AG10803 (cell line): ENCODE data around the gene DLG4.
A peak's percentile ranks its signal among the peaks of the same experiment; 100 is the strongest.

Source experiments
- DNase-seq: peaks from one replicate; pipeline ENCODE4 v3.0.0; 2010; ENCODE audit warnings: low read depth
- H3K4me3 ChIP-seq: 2 replicates; pipeline ENCODE4 v1.5.1; 2011; ENCODE audit warnings: mild to moderate bottlenecking, low read length, control low read depth
- TF ChIP-seq, protein P1 (sequence below): conservative IDR thresholded peaks from 2 replicates; pipeline ENCODE4 v1.5.1; 2011; ENCODE audit warnings: mild to moderate bottlenecking, low read length, control low read depth, inconsistent platforms

The DLG4 gene

DNA sequence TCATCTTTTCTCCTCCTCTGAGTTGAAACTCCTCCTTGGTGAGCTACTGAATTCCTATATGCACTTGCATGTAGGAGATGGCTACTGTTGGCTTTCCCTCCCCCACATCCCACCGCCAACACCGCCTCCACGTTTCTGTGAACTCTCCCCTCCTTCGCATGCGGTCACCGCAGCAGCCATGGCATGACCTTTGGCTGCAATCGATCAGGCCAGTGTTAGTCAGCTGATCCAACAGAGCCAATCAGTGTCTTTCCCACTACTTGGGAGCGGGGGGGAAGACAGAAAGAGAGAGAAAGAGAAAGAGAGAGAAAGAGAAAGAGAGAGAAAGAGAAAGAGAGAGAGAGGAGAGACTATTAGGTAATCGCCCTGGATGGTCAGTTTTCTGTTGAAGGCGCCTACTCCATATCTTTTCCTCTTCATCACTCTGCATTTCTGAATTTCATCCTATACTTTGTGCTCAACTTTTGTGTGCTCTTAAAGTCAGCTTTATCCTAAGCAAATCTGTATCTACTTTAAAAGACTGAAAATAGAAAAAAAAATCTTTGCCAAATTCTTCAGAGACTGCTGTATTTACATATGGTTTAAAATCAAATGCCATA lies 63.2 kb downstream of the DLG4 start:
- DNase-seq, result no peak
- TF ChIP-seq, protein P1, sequence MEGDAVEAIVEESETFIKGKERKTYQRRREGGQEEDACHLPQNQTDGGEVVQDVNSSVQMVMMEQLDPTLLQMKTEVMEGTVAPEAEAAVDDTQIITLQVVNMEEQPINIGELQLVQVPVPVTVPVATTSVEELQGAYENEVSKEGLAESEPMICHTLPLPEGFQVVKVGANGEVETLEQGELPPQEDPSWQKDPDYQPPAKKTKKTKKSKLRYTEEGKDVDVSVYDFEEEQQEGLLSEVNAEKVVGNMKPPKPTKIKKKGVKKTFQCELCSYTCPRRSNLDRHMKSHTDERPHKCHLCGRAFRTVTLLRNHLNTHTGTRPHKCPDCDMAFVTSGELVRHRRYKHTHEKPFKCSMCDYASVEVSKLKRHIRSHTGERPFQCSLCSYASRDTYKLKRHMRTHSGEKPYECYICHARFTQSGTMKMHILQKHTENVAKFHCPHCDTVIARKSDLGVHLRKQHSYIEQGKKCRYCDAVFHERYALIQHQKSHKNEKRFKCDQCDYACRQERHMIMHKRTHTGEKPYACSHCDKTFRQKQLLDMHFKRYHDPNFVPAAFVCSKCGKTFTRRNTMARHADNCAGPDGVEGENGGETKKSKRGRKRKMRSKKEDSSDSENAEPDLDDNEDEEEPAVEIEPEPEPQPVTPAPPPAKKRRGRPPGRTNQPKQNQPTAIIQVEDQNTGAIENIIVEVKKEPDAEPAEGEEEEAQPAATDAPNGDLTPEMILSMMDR, result no peak
- H3K4me3 ChIP-seq, result no peak overlapping the region

DNA sequence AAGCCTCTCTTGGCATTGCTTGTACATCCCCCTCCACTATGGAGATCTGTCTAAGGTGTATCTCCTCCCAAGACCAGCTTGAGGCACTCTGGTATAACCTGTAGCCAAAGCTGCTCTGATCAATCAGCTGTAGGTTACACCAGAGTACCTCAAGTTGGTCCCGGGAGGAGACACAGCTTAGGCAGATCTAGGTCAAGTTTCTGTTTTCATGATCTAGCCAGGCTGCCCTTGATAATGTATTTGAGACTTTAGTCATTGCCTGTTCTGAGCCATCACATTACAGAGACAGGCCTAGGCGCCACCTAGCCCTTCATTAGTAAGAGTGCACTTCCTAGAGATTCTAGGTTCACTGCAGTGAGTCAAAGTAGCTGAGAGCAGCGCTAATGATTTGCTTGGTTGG lies 71.9 kb downstream of the DLG4 start:
- no peak for DNase-seq

DNA sequence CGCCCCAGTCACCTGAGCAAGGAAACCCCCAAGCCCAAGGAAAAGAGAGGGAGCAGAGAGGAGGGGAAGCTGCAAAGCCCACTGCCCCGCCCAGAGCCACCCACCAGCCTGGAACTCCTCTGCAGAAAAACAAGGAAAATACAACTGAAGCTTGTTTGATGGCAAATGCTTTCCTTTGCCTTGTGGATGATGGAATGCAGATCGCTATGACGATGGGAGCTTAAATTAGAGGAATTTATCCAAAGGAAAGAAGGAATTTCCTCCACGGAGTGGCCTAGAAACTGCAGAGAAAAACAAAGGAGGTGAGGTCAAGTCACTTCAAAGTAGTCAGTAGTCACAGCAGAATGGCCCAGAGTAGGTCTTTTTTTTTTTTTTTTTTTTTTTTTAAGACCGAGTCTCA lies 73.5 kb downstream of the DLG4 start:
- TF ChIP-seq, protein P1, result no peak
- DNase-seq, result peak; percentile 22
- H3K4me3 ChIP-seq, result no peak overlapping the region

More for the DNA sequence above, 71.9 kb downstream of the DLG4 start:
- TF ChIP-seq, protein P1, result no peak
- no peak overlapping the region for H3K4me3 ChIP-seq

DNA sequence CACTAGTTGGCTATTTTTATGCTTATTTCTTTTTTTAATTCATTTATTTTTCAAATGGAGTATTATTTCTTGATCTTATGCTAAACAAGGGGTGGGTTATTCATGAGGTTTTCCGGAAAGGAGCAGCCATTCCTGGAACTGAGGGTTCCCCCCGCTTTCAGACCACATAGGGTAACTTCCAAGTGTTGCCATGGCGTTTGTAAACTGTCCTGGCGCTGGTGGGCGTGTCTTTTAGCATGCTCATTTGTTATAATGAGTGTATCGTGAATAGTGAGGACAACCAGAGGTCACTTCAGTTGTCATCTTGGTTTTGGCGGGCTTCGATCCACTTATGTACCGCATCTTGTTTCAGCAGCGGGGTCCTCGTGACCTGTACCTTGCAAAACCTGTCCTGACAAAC lies 75.4 kb downstream of the DLG4 start:
- TF ChIP-seq, protein P1, result no peak
- no peak for DNase-seq
- no peak overlapping the region for H3K4me3 ChIP-seq

DNA sequence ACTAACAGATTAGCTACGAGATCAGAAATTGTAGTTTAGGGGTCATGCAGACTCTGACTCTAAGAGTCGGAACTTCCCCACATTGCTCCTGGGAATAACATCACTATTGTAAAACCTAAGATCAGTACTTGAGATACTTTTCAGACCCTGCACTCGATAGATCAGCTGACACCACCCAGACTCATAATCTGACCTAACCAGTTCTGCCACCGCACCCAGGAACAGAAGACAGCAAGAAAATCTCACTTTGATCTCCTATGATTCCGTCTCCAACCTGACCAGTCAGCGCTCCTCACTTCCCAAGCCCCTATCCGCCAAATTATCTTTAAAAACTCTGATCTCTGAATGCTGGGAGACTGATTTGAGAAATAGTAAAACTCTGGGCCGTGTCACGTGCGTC lies 77.8 kb downstream of the DLG4 start:
- no peak overlapping the region for H3K4me3 ChIP-seq
- TF ChIP-seq, protein P1, result no peak
- DNase-seq, result no peak

DNA sequence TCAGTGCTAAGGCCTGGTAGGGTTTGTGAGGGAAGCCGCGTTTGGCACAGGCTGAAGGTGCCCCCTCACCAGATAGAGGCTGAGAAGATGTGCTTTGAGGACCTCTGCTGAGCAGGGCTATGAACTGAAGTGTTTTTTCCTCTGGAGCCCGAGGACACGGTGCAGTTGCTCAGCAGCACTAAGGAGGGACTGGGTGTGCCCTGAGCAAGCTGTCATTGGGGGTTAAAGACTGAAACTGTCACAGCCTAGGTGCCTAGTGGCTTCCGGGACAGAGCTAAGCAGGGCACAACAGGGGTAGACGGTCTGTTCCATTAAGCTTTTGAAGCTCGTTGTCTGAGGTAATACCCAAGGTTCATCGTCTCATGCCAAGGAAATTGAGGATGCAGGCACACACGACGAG lies 80.2 kb downstream of the DLG4 start:
- no peak for DNase-seq
- no peak overlapping the region for H3K4me3 ChIP-seq
- TF ChIP-seq, protein P1, result no peak

DNA sequence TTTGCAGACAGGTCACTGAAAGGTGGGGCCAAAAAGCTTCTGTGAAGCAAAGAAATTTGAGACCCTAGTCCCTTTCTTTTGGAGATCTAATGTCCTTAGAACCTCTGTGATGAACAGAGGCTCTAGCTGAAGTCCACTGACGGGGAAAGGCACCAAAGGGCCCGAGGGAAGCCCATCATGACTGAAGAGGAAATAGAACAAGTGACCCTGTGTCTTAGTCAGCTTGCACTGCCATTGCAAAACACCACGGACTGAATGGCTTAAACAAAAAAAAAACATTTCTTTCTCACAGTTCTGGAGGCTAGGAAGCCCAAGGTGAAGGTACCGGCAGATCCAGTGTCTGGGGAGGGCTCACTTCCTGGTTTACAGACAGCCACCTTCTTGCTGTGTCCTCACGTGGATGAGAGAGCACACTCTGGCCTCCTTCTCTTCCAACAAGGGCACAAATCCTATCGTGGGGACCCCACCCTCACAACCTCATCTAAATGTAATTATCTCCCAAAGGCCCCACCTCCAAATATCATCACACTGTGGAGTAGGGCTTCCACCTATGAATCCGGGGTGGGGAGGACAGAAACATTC lies 80.7 kb downstream of the DLG4 start:
- no peak overlapping the region for H3K4me3 ChIP-seq
- TF ChIP-seq, protein P1, result no peak
- no peak for DNase-seq
